GM12878 (cell line): ENCODE data around the gene ITPRIP.

Experiments
- TF ChIP-seq, protein P1 (sequence below): fragments of 450-650 bp; IDR thresholded peaks from 2 replicates; pipeline ENCODE4 v1.6.1; 2017; ENCODE audit warnings: mild to moderate bottlenecking, moderate library complexity
- TF ChIP-seq, protein P2 (sequence below): fragments of 450-650 bp; IDR thresholded peaks from 2 replicates; pipeline ENCODE4 v1.6.1; 2018; ENCODE audit warnings: mild to moderate bottlenecking, low read depth, moderate library complexity; ENCODE audit not compliant: partially characterized antibody

DNA sequence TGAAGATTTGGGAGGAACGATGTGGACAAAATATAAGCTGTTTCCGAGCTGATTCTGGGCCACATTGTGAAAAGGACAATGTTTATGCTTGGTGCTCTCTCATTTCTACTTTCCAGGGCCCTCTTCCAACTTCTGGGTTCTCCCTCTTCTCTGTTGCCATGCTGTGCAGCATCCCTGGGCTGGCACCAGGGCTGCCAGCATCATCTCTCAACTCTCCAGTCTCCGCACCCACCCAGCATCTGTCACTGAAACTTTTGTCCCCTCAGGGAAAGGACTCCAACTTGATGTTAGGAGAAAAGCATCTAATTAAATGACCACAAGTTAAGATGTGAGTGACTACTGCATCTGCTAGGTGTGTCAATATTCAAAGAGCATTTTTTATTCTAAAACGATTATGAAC, 42.1 kb upstream of the ITPRIP start:
- TF ChIP-seq, protein P1, sequence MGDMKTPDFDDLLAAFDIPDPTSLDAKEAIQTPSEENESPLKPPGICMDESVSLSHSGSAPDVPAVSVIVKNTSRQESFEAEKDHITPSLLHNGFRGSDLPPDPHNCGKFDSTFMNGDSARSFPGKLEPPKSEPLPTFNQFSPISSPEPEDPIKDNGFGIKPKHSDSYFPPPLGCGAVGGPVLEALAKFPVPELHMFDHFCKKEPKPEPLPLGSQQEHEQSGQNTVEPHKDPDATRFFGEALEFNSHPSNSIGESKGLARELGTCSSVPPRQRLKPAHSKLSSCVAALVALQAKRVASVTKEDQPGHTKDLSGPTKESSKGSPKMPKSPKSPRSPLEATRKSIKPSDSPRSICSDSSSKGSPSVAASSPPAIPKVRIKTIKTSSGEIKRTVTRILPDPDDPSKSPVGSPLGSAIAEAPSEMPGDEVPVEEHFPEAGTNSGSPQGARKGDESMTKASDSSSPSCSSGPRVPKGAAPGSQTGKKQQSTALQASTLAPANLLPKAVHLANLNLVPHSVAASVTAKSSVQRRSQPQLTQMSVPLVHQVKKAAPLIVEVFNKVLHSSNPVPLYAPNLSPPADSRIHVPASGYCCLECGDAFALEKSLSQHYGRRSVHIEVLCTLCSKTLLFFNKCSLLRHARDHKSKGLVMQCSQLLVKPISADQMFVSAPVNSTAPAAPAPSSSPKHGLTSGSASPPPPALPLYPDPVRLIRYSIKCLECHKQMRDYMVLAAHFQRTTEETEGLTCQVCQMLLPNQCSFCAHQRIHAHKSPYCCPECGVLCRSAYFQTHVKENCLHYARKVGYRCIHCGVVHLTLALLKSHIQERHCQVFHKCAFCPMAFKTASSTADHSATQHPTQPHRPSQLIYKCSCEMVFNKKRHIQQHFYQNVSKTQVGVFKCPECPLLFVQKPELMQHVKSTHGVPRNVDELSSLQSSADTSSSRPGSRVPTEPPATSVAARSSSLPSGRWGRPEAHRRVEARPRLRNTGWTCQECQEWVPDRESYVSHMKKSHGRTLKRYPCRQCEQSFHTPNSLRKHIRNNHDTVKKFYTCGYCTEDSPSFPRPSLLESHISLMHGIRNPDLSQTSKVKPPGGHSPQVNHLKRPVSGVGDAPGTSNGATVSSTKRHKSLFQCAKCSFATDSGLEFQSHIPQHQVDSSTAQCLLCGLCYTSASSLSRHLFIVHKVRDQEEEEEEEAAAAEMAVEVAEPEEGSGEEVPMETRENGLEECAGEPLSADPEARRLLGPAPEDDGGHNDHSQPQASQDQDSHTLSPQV = no peak
- TF ChIP-seq, protein P2, sequence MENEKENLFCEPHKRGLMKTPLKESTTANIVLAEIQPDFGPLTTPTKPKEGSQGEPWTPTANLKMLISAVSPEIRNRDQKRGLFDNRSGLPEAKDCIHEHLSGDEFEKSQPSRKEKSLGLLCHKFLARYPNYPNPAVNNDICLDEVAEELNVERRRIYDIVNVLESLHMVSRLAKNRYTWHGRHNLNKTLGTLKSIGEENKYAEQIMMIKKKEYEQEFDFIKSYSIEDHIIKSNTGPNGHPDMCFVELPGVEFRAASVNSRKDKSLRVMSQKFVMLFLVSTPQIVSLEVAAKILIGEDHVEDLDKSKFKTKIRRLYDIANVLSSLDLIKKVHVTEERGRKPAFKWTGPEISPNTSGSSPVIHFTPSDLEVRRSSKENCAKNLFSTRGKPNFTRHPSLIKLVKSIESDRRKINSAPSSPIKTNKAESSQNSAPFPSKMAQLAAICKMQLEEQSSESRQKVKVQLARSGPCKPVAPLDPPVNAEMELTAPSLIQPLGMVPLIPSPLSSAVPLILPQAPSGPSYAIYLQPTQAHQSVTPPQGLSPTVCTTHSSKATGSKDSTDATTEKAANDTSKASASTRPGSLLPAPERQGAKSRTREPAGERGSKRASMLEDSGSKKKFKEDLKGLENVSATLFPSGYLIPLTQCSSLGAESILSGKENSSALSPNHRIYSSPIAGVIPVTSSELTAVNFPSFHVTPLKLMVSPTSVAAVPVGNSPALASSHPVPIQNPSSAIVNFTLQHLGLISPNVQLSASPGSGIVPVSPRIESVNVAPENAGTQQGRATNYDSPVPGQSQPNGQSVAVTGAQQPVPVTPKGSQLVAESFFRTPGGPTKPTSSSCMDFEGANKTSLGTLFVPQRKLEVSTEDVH = no peak
